Heart right ventricle (tissue), 16 donors: ENCODE results near the gene DNMT3A. TPM values are rescaled to one million over a fixed set of nuclear protein-coding genes. Genes with fewer than 3 reads are reported as not detected.
"Not testable (repeated sequence)": the region's sequence is repeated elsewhere in the genome, so short reads cannot be mapped to it uniquely, and the experiment has no call there.

Experiments
- ATAC-seq, 8 donors: fragments of 200-7000 bp; cut with Tn5 transposase; one replicate each; pipeline ENCODE4 v1.9.1; 2020; ENCODE audit warnings: mild to moderate bottlenecking in 8 of 8, moderate library complexity in 8 of 8, moderate number of reproducible peaks in 1 of 8
- DNase-seq, 2 donors: peaks; one replicate each; pipeline ENCODE4 v3.0.0-alpha.2; 2020
- H3K27ac ChIP-seq, 10 donors: fragments of 200-600 bp; sonication (generic) in 2 of 10; one replicate each; pipeline versions ENCODE4 v1.5.0 to v1.8.0; 2020 to 2022; ENCODE audit warnings: mild to moderate bottlenecking in 3 of 10
- H3K27me3 ChIP-seq, 7 donors: fragments of 200-600 bp; one replicate each; pipeline ENCODE4 v1.8.0; 2021 to 2022; ENCODE audit warnings: mild to moderate bottlenecking in 2 of 7
- H3K36me3 ChIP-seq, 9 donors: fragments of 200-600 bp; sonication (generic) in 1 of 9; one replicate each; pipeline versions ENCODE4 v1.5.0 to v1.8.0; 2020 to 2022; ENCODE audit warnings: mild to moderate bottlenecking in 2 of 9
- H3K4me1 ChIP-seq, 9 donors: fragments of 200-600 bp; sonication (generic) in 1 of 9; one replicate each; pipeline versions ENCODE4 v1.5.0 to v1.8.0; 2020 to 2022; ENCODE audit warnings: mild to moderate bottlenecking in 4 of 9
- H3K4me3 ChIP-seq, 10 donors: fragments of 200-600 bp; sonication (generic) in 2 of 10; one replicate each; pipeline versions ENCODE4 v1.5.0 to v1.8.0; 2020 to 2022; ENCODE audit warnings: mild to moderate bottlenecking in 7 of 10, moderate library complexity in 2 of 10
- H3K9me3 ChIP-seq, 11 donors: fragments of 200-600 bp in 10 of 11; sonication (generic) in 2 of 11; one replicate each; pipeline versions ENCODE4 v1.5.0 to v1.8.0; 2013 to 2022; ENCODE audit warnings: mild to moderate bottlenecking in 2 of 11, control low read depth in 1 of 11, moderate library complexity in 1 of 11
- WGBS, 2 donors: extraction: QIAGEN DNeasy Blood & Tissue Kit; methylation state at CpG; one replicate each; pipeline ENCODE4 v1.1.7; 2013; ENCODE audit warnings: inconsistent platforms in 1 of 2; 5-methylcytosine and 5-hydroxymethylcytosine counted together
- intact Hi-C, 10 donors: fragments of 100-400 bp; cut with DNase I; formaldehyde crosslinking; loops; one replicate each; pipeline versions ENCODE4 v1.11.1 to v1.14.2; 2022
- polyA plus RNA-seq, 2 donors: library from polyadenylated mRNA; stranded (reverse); fragments of 200-250 nt; gene quantifications; one replicate each; pipeline ENCODE4 v1.2.3, GENCODE V29; 2013
- total RNA-seq, 10 donors: library from RNA; stranded (reverse); fragmentation: NEBNext Ultra II Directional in 3 of 10; extraction: Animal tissue kit (Norgen Biotek cat#: 25700) in 3 of 10; gene quantifications; one replicate each; pipeline versions ENCODE4 v1.2.1 to v1.2.4, GENCODE V29; 2021 to 2023
- TF ChIP-seq, protein P1 (sequence below), 9 donors: fragments of 200-600 bp; sonication (generic) in 2 of 9; IDR thresholded peaks; one replicate each; pipeline versions ENCODE4 v1.5.0 to v1.8.0; 2021 to 2022; ENCODE audit warnings: antibody characterized with exemption in 9 of 9, mild to moderate bottlenecking in 5 of 9, moderate library complexity in 1 of 9
- donor health status: Arrhythmogenic right ventricular cardiomyopathy.
- donor health status: ischemic (EF 13 %, LVEDD 7.1; RV severe dilation, severe dysfunction).
- donor health status: healthy with polysubstance abuse.
- donor health status: DM: no; HTN: yes; CAD: no.
- donor health status: DM: no; HTN: no; CAD: no.
- donor health status: ischemic (EF 25% LVEDD 6.9; RV normal size, moderate dysfunction).
- donor health status: ischemic (EF 25% LVEDD 5.7; RV mildly dilated, moderate dysfunction).
- donor health status: healthy.
- donor health status: DM: yes; HTN: yes; CAD: no.
- donor health status: Ischemic cardiomyopathy.
- donor health status: ischemic (EF 35%, LVEDD 5.7; RV mildly dilated, moderate dysfunction).
- donor health status: nonischemic (EF 11% LVEDD 7.7; RV severe dilation, severe dysfunction).
- donor health status: DM: yes; HTN: yes; CAD: no.
- donor health status: PGD.
- donor health status: ischemic (EF 29% LVEDD 5.4; RV normal size, mild dysfunction).
- donor health status: nonischemic (EF 23%, LVEDD 6.1; RV moderate dilation, normal function).

Gene DNMT3A
- total and polyA plus RNA-seq, 12 donors: 4.7 to 23.7 (median 19.3) TPM

DNA sequence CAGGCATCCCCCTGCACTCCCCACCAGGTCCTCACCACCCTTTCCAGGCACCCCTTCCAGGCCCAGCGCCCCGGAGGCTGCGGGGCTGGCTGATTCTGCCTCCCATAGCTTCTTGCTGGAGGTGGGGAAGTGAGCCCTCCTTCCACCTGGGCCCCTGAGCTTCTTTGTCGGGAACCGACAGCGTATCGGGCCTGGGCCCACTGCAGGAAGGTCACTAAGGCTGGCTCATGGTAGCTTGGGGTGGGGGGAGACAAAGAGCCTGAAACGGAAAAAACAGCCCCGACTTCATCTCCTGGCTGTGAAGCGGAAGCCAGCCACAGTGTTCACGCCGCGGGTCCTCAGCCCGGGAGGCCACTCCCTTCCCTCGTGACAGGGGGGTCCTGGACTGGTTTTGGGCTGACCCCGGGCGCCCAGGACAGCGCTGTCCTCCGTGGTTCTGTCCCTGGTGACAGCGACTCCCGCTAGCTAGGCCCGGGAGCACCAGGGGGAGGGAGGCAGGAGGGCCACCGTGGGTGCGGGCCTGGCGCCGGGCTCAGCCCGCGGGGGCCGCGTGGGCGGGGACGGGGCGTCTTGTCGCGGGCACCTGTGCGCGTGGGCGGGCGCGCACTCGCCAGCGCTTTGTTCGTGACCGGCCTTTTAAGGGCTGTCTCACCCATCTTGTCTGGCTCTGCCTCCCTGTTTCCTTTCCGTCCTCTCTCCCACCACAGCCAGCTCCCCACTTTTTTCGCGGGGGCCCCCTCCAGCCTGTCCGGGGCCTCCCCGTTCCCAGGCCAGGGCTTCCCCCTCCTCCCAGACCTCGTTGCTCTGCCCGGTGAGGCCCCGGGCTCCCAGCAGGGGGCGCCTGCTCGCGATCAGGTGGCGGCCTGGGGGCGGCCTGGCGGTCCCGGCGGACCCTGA, 64.9 kb downstream of the DNMT3A start:
- intact Hi-C loops: loop anchor here in 1 of 10 donors (5.0 kb wide), 1 partner anchor 65 kb away; the partner anchor contains the start of gene DNMT3A
- peak; percentile 64 to 82 for DNase-seq

DNA sequence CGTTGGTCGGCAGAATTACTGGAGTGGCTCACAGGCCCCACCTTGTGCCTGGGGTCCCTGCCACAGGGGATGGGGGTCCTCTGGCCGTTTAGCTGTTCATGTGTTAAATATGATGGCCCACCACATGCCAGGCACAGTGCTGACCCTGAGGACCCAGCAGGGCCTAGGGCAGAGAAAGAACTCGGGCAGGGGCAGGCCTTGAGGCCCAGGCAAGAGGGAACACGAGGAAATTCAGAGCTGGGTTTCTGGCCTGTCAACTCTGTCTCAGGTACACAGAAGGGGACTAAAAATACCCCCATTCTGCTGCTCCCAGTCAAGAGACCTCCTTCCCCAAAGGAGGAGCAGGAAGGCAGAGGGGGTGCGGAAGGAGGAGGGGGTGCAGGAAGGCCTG, 66.2 kb downstream of the DNMT3A start:
- WGBS, 2 donors: 56 to 61% methylated on average over 6 of the region's 6 CpGs
- ATAC-seq (no peak), DNase-seq (no peak)
- intact Hi-C loops: loop anchor here in 1 of 10 donors (5.0 kb wide), 1 partner anchor 67 kb away; the partner anchor contains the start of gene DNMT3A
- H3K4me1 ChIP-seq: peaks cover 6 to 79% (median 68%) of the 10 kb centered on the region in 9 donors
- peaks cover 0 to 37% (median 8%) of the 10 kb centered on the region in 9 donors for H3K36me3 ChIP-seq
- no peaks in the 10 kb centered on the region for H3K27me3 ChIP-seq
- H3K4me3 ChIP-seq: no peak overlapping the region
- TF ChIP-seq, protein P1, sequence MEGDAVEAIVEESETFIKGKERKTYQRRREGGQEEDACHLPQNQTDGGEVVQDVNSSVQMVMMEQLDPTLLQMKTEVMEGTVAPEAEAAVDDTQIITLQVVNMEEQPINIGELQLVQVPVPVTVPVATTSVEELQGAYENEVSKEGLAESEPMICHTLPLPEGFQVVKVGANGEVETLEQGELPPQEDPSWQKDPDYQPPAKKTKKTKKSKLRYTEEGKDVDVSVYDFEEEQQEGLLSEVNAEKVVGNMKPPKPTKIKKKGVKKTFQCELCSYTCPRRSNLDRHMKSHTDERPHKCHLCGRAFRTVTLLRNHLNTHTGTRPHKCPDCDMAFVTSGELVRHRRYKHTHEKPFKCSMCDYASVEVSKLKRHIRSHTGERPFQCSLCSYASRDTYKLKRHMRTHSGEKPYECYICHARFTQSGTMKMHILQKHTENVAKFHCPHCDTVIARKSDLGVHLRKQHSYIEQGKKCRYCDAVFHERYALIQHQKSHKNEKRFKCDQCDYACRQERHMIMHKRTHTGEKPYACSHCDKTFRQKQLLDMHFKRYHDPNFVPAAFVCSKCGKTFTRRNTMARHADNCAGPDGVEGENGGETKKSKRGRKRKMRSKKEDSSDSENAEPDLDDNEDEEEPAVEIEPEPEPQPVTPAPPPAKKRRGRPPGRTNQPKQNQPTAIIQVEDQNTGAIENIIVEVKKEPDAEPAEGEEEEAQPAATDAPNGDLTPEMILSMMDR (IDR thresholded peaks at IDR 0.05): no peak
- H3K27ac ChIP-seq: peak overlapping the region in 9 of 10 donors; percentile 36 to 94 (median 82)
- H3K9me3 ChIP-seq: no peaks in the 10 kb centered on the region

More for the DNA sequence above, 64.9 kb downstream of the DNMT3A start:
- TF ChIP-seq, protein P1 (IDR thresholded peaks at IDR 0.05): peak; percentile 71 to 93 (median 86)
- no peaks in the 10 kb centered on the region for H3K9me3 ChIP-seq
- H3K27ac ChIP-seq: peak overlapping the region; percentile 14 to 94 (median 82)
- H3K4me3 ChIP-seq: peak overlapping the region in 9 of 10 donors; percentile 18 to 56 (median 46)
- no peaks in the 10 kb centered on the region for H3K27me3 ChIP-seq
- WGBS, 2 donors: 33 to 38% methylated on average over 58 to 60 of the region's 60 CpGs
- H3K36me3 ChIP-seq: peaks cover 0 to 36% (median 10%) of the 10 kb centered on the region in 9 donors
- ATAC-seq: peak; percentile 38 to 73 (median 52)
- peaks cover 6 to 81% (median 71%) of the 10 kb centered on the region in 9 donors for H3K4me1 ChIP-seq

DNA sequence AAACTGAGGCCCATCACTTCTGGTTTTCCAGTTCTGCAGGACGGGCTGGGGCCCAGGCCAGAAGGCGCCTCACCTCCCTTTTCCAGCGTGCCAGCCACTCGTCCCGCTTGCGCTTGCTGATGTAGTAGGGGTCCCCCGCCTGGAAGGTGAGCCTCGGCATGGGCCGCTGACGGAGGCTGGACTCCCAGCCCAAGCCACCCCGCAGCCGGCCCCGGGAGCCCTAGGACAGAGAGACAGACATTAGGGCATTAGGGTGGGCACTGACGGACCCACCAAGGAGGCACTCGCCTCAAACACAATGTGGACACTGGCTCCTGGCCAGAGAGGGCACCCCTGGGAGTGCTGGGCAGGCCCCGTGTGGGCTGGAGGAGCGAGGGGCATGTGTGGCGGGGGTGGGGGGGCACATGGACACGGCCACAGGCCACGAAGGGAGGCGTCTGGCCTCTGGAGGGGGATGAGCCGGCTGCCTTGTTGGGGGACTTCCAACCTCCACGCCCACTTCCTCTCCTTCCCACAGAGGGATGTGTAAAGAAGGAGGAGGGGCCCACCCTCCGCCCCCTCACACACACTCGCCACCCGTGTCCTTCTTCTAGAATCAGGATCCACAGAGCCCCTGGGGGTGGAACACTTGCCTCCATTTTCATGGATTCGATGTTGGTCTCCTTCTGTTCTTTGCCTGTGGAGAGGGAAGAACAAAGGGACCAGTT, 66.7 kb downstream of the DNMT3A start:
- peak overlapping the region in 9 of 10 donors; percentile 36 to 94 (median 82) for H3K27ac ChIP-seq
- no peaks in the 10 kb centered on the region for H3K9me3 ChIP-seq
- H3K4me3 ChIP-seq: no peak overlapping the region
- ATAC-seq (peak in 7 of 8 donors; percentile 41 to 67 (median 52)), DNase-seq (peak; percentile 53 to 78)
- intact Hi-C loops: loop anchor here in 1 of 10 donors (5.0 kb wide), 1 partner anchor 67 kb away; the partner anchor contains the start of gene DNMT3A
- no peaks in the 10 kb centered on the region for H3K27me3 ChIP-seq
- WGBS, 2 donors: 66 to 75% methylated on average over 26 to 27 of the region's 27 CpGs
- TF ChIP-seq, protein P1 (IDR thresholded peaks at IDR 0.05): no peak
- peaks cover 6 to 76% (median 68%) of the 10 kb centered on the region in 9 donors for H3K4me1 ChIP-seq
- peaks cover 0 to 42% (median 8%) of the 10 kb centered on the region in 9 donors for H3K36me3 ChIP-seq

DNA sequence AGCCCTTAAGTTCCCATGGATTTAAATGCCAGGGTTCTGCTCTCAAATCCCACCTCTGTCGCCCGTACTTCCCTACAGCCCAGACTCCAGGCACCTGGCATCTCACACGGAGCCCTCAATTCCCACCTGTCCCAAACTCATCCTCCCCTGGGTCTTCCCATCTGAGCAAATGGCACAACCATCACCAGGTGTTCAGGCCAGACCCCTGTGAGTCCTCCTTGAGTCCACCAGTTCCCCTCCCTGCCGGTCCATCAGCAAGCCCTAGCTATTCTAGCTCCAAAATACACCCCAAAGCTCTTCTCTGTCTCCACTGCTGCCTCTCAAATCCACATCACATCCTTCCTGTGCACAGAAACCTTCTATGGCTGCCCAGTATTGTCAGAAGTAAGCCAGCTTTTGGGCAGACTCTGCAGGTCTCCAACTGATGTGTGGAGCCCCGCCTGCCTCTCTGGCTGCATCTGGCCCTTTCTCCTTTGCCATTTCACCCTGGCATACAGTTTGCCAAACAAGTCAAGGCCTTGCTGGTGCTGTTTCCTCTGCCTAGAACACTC, 67.7 kb downstream of the DNMT3A start:
- no peaks in the 10 kb centered on the region for H3K27me3 ChIP-seq
- H3K4me3 ChIP-seq: no peak overlapping the region
- intact Hi-C loops: no loop called here
- peak overlapping the region in 8 of 10 donors; percentile 40 to 94 (median 62) for H3K27ac ChIP-seq
- TF ChIP-seq, protein P1 (IDR thresholded peaks at IDR 0.05): no peak
- ATAC-seq (no peak), DNase-seq (no peak)
- H3K9me3 ChIP-seq: no peaks in the 10 kb centered on the region
- peaks cover 0 to 52% (median 14%) of the 10 kb centered on the region in 9 donors for H3K36me3 ChIP-seq
- WGBS, 2 donors: 88 to 91% methylated on average over 5 of the region's 5 CpGs
- peaks cover 6 to 67% (median 61%) of the 10 kb centered on the region in 9 donors for H3K4me1 ChIP-seq

DNA sequence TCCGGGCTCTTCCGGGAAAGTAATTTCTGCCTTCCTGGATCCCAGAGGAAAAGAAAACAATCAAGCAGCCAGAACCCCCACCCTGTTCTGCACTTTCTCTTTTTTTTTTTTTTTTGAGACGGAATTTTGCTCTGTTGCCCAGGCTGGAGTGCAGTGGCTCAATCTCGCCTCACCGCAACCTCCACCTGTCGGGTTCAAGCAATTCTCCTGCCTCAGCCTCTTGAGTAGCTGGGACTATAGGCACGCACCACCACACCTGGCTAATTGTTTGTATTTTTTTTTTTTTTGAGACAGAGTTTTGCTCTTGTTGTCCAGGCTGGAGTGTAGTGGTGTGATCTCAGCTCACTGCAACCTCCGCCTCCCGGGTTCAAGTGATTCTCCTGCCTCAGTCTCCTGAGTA, 69.0 kb downstream of the DNMT3A start:
- not testable (repeated sequence) for ATAC-seq, DNase-seq
- 73 to 77% methylated on average over 9 of the region's 9 CpGs for WGBS, 2 donors

More for the DNA sequence above, 69.0 kb downstream of the DNMT3A start:
- H3K27me3 ChIP-seq, intact Hi-C loops, H3K9me3 ChIP-seq, H3K4me3 ChIP-seq: not testable (repeated sequence)
- peaks cover 2 to 55% (median 49%) of the 10 kb centered on the region in 9 donors for H3K4me1 ChIP-seq
- H3K36me3 ChIP-seq: peaks cover 0 to 66% (median 14%) of the 10 kb centered on the region in 9 donors
- H3K27ac ChIP-seq: peak overlapping the region in 6 of 10 donors; percentile 7 to 94 (median 64)
